ENCODE data around the gene PPIP5K1.

PPIP5K1 gene

DNA sequence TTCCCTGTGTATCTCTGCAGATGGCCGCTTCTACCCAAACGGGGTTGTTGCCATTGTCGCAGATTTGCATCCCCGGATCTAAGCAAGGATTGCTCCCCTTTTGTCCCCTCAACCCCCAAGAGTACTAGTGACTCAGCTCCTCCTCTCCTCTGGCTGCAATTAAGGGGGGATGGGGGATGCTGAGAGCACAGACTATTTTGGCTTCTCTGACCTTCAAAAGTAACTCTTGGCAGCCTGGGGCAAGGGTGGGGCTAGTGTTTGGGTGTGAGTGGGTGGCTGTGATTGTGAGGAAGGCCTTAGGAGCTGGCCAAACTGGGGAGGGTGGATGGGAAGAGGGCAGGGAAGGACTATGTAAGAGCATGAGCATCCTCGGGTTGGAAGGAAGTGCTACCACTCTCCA lies 73.8 kb downstream of the PPIP5K1 start:
- H3K27ac ChIP-seq, result no peak overlapping the region

DNA sequence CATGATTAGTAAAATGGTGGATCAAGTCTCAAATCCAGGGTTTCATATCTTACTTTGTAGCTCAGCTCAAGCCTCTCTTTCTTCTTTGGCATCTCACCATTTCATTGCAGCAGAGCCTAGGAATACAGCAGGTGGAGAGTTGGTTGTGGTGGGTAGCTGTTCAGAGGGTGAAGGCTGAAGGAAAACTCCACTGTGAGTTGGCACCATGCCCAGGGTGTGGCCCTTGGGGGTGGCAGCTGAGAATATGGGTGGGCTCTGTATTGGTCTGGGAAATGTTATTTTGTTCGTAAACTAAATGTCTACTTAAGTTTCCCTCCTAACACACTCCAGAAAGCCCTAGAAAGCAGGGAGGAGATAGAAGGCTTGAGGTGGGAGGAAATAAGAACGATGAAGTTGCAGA lies 74.3 kb downstream of the PPIP5K1 start:
- no peak overlapping the region for H3K27ac ChIP-seq
- TF ChIP-seq, protein P1, sequence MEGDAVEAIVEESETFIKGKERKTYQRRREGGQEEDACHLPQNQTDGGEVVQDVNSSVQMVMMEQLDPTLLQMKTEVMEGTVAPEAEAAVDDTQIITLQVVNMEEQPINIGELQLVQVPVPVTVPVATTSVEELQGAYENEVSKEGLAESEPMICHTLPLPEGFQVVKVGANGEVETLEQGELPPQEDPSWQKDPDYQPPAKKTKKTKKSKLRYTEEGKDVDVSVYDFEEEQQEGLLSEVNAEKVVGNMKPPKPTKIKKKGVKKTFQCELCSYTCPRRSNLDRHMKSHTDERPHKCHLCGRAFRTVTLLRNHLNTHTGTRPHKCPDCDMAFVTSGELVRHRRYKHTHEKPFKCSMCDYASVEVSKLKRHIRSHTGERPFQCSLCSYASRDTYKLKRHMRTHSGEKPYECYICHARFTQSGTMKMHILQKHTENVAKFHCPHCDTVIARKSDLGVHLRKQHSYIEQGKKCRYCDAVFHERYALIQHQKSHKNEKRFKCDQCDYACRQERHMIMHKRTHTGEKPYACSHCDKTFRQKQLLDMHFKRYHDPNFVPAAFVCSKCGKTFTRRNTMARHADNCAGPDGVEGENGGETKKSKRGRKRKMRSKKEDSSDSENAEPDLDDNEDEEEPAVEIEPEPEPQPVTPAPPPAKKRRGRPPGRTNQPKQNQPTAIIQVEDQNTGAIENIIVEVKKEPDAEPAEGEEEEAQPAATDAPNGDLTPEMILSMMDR (conservative IDR thresholded peaks at IDR 0.05), result no peak
- TF ChIP-seq ZFX (IDR thresholded peaks at IDR 0.05), result no peak

More for the DNA sequence above, 73.8 kb downstream of the PPIP5K1 start:
- TF ChIP-seq, protein P1 (conservative IDR thresholded peaks at IDR 0.05), result no peak
- TF ChIP-seq ZFX (IDR thresholded peaks at IDR 0.05), result no peak

DNA sequence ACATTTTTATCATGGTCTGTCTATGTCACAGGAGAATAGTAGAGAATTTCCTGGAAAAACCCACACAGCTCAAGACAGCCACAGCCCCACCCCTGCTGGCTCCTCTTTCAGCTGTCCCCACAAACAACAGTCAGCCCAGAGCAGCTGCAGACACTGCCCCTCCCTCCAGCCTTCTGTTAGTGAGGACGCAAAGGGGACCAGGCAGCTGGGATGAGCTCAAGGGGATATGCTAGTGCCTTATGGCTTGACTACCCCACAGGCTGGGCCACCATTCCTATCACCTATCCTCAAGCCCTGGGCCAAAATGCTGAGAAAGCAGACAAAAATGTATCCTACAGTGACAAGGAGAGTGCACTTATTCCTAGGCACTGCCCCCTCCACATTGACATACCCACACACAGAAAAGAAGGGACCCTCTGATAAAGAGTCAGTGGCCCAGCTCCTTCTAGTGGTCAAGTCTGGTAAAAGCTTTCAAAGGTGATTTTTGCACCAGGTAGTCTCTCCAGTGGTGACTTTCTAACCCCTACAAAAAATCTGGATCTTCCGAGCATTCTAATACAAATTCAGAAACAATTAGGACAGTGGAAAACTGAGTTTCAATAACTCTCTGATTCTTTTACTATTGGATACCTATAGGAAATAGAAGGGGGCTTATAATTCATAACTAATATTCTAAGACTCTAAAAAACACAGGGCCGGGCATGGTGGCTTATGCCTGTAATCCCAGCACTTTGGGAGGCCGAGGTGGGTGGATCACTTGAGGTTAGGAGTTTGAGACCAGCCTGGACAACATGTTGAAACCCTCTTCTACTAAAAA lies 75.6 kb downstream of the PPIP5K1 start:
- H3K27ac ChIP-seq, result no peak overlapping the region

DNA sequence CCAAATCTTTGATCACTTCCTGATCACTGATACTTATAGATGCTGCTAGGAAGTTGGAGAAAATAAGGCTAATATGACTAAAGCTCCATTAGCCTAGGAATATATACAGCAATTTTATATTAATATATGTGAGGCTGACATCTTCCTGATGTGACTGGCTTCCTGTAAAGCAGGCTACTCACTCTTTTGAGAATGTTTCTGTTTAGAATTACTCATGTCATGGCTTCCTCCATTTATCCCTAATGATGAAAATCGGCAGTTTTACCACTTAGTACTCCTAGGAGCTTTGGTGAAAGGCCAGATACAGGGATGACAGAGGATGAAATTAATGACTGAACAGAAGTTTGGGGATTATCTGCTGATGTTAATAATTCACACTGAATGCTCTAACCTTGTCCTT lies 76.5 kb downstream of the PPIP5K1 start:
- H3K27ac ChIP-seq, result no peak overlapping the region
- no peak for TF ChIP-seq ZFX (IDR thresholded peaks at IDR 0.05)
- TF ChIP-seq, protein P1 (conservative IDR thresholded peaks at IDR 0.05), result no peak

More for the DNA sequence above, 75.6 kb downstream of the PPIP5K1 start:
- TF ChIP-seq, protein P1 (conservative IDR thresholded peaks at IDR 0.05), result peak; percentile 77
- TF ChIP-seq ZFX (IDR thresholded peaks at IDR 0.05), result no peak

DNA sequence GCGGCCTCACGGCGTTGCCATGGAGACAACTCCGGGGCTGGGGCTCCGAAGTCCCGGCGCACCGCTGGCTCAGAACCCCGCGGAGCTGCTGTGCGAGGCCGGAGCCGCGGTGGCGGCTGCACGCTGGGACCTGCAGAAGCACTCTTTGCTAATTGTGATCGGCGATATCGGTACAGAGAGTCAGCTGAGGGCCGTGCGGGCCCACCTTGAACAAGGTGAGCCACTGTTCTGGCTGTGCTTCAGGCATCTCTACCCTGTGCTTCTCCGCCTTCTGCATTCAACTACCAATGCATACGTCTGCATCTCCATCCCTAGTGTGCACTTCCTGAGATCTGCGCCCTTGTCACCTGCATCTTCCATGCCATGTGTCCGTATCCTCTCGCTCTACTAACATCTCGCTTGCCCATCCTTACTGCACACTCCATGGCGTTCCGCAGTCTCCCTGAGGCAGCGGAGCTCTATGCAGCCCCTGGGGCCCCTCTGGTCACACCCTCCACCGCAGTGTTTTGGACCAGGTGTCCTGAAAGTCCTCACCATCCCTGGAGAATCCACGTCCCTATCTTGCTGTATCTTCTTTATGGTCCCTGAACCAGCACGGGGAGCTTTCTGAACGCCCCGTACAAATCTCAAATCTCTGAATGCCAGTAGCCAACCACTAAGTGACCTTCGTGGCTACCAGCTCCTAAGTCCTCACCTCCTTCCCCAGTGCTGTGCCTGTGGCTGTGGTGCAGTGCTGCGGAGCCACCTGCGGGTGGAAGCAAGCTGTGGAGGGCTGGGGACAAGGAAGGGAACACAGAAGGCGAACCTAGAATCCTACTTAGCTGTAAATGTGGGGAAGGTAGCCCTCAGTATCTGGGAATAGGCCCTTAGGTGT lies 78.8 kb downstream of the PPIP5K1 start:
- no peak overlapping the region; the same call in 1 of the 2 replicates for H3K27ac ChIP-seq
- TF ChIP-seq ZFX (IDR thresholded peaks at IDR 0.05), result no peak
- TF ChIP-seq, protein P1 (conservative IDR thresholded peaks at IDR 0.05), result peak; percentile 30; the same call in 1 of the 2 replicates

DNA sequence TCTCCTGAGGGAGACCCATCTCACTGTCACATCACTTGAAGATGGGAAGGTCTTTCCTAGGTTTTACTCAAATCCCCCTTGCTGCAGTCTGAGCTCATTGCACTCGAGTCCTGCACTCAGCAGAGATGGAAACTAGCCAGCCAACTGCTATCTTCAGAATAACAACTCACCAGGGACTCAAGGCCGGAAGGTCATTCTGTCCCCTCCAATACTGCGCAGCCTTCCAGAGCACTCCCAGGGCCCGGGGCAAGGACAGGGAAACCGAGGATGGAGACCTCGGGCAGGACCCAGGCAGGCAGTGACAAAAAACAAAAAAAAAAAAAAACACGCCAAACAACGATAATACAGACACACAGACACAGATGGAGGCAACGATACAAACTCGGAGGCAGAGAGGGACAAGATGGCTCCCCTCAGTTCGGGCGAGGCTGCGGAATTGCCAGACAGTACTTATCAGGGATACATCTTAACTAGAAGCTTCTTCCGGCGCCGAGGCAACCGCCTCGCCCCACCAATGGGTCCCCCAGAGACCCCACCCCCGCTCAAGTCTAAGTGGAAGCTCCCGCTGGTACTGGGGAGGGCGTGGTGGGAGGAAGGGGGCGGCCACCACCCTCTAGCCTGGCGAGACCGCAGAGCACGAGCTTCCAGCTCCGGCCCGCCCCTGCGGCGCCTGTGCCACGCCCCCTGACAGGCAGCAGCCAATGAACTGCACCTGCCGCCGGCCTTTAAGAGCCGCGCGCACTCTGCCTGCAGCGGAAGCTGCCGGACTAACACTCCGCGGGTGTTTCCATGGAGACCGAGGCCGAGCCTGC lies 79.6 kb downstream of the PPIP5K1 start:
- no peak for TF ChIP-seq ZFX (IDR thresholded peaks at IDR 0.05)
- TF ChIP-seq, protein P1 (conservative IDR thresholded peaks at IDR 0.05), result no peak; the same call in 1 of the 2 replicates
- peak overlapping the region; percentile 63 for H3K27ac ChIP-seq
